Hepatocyte (in vitro differentiated cells): ENCODE data around the gene CRAMP1. TPM values are rescaled to one million over a fixed set of nuclear protein-coding genes. Genes with fewer than 3 reads are reported as not detected.

Experiments
- DNase-seq: peaks from one replicate; pipeline ENCODE4 v3.0.0-alpha.2; 2016; ENCODE audit warnings: low spot score
- H2AFZ ChIP-seq: fragments of 200-600 bp; sonication (generic); 2 replicates; pipeline ENCODE4 v1.6.0; 2016; ENCODE audit warnings: antibody characterized with exemption, mild to moderate bottlenecking
- H3K27ac ChIP-seq: fragments of 200-600 bp; sonication (generic); 2 replicates; pipeline ENCODE4 v1.5.1; 2016; ENCODE audit warnings: mild to moderate bottlenecking
- H3K27me3 ChIP-seq: fragments of 200-600 bp; sonication (generic); 2 replicates; pipeline ENCODE4 v1.6.1; 2016
- H3K36me3 ChIP-seq: fragments of 200-600 bp; sonication (generic); replicated peaks from 2 replicates; pipeline ENCODE4 v1.5.1; 2016; ENCODE audit warnings: low read depth; ENCODE audit not compliant: insufficient read depth
- H3K4me1 ChIP-seq: fragments of 200-600 bp; sonication (generic); 2 replicates; pipeline ENCODE4 v1.5.1; 2016; ENCODE audit warnings: mild to moderate bottlenecking, moderate library complexity; ENCODE audit not compliant: insufficient read depth
- H3K4me2 ChIP-seq: fragments of 200-600 bp; sonication (generic); 2 replicates; pipeline ENCODE4 v1.6.0; 2016
- H3K4me3 ChIP-seq: fragments of 200-600 bp; sonication (generic); 2 replicates; pipeline ENCODE4 v1.5.1; 2016; ENCODE audit warnings: mild to moderate bottlenecking
- H3K79me2 ChIP-seq: fragments of 200-600 bp; sonication (generic); 2 replicates; pipeline ENCODE4 v1.6.0; 2017; ENCODE audit warnings: mild to moderate bottlenecking
- H3K9me2 ChIP-seq: fragments of 200-600 bp; sonication (generic); replicated peaks from 2 replicates; pipeline ENCODE4 v1.6.0; 2017; ENCODE audit warnings: mild to moderate bottlenecking; ENCODE audit not compliant: insufficient read depth
- H3K9me3 ChIP-seq: fragments of 200-600 bp; sonication (generic); 2 replicates; pipeline ENCODE4 v1.5.1; 2016; ENCODE audit warnings: low read depth, mild to moderate bottlenecking
- H4K20me1 ChIP-seq: fragments of 200-600 bp; sonication (generic); 2 replicates; pipeline ENCODE4 v1.6.0; 2016; ENCODE audit warnings: mild to moderate bottlenecking; ENCODE audit not compliant: insufficient read depth, poor library complexity, severe bottlenecking
- CTCF ChIP-seq: fragments of 200-600 bp; sonication (generic); IDR thresholded peaks from 2 replicates; pipeline ENCODE4 v1.5.1; 2016; ENCODE audit warnings: antibody characterized with exemption, mild to moderate bottlenecking; ENCODE audit not compliant: poor library complexity
- EZH2 ChIP-seq: fragments of 200-600 bp; sonication (generic); IDR thresholded peaks from 2 replicates; pipeline ENCODE4 v1.6.1; 2016; ENCODE audit warnings: antibody characterized with exemption, mild to moderate bottlenecking, borderline replicate concordance
- EZH2phosphoT487 ChIP-seq: fragments of 200-600 bp; sonication (generic); IDR thresholded peaks from one replicate; pipeline ENCODE4 v1.6.1; 2018; ENCODE audit warnings: antibody characterized with exemption, mild to moderate bottlenecking, low read depth, moderate library complexity; ENCODE audit not compliant: unreplicated experiment, severe bottlenecking
- WGBS: methylation state at CpG from one replicate; pipeline ENCODE4 v1.1.6; 2016; ENCODE audit warnings: low lambda C conversion rate; ENCODE audit errors: missing lambda C conversion rate; 5-methylcytosine and 5-hydroxymethylcytosine counted together
- polyA plus RNA-seq: library from polyadenylated mRNA; unstranded; fragments of >200 nt; fragmentation: Nextera tagmentation; extraction: Ambion mirVana; gene quantifications from 2 replicates; pipeline ENCODE4 v1.2.1, GENCODE V29; 2016
- total RNA-seq: library from RNA; depleted of rRNA; stranded (reverse); fragments of >200 nt; gene quantifications from 2 replicates; pipeline ENCODE4 v1.2.3, GENCODE V29; 2014

CRAMP1 gene
- total and polyA plus RNA-seq, 2 experiments from 2014 or later, result 6.7 to 8.2 TPM

- Histone ChIP-seq H3K36me3 (no peaks in the 10 kb centered on the region), H3K27me3 (no peaks in the 10 kb centered on the region), H2AFZ (no peak overlapping the region), H3K79me2 (peaks cover 11% of the 10 kb centered on the region), H3K4me2 (no peak overlapping the region), H4K20me1 (peaks cover 2% of the 10 kb centered on the region), H3K9me3 (no peaks in the 10 kb centered on the region), H3K27ac (no peak overlapping the region), H3K4me1 (no peaks in the 10 kb centered on the region), H3K4me3 (no peak overlapping the region), H3K9me2 (no peaks in the 10 kb centered on the region)
- 96% methylated on average over 32 of the region's 32 CpGs for WGBS
- no peak for DNase-seq
- TF ChIP-seq EZH2phosphoT487 (no peak), EZH2 (no peak), CTCF (no peak)
Measured at GRCh38 chr16:1654505-1655268, 42.5 kb downstream of the CRAMP1 start.

GRCh38 chr16:1655269-1655807 lies 43.2 kb downstream of the CRAMP1 start:
- Histone ChIP-seq H3K4me2 (no peak overlapping the region), H3K36me3 (no peaks in the 10 kb centered on the region), H3K9me3 (no peaks in the 10 kb centered on the region), H3K9me2 (no peaks in the 10 kb centered on the region), H3K79me2 (peaks cover 11% of the 10 kb centered on the region), H3K4me3 (no peak overlapping the region), H4K20me1 (peaks cover 1% of the 10 kb centered on the region), H3K27ac (no peak overlapping the region), H3K27me3 (no peaks in the 10 kb centered on the region), H2AFZ (no peak overlapping the region), H3K4me1 (no peaks in the 10 kb centered on the region)
- WGBS, result 91% methylated on average over 16 of the region's 16 CpGs
- TF ChIP-seq CTCF, result no peak
- TF ChIP-seq EZH2, result no peak
- TF ChIP-seq EZH2phosphoT487, result no peak
- no peak for DNase-seq

GRCh38 chr16:1655909-1656807 lies 44.0 kb downstream of the CRAMP1 start:
- no peak overlapping the region for H3K4me3 ChIP-seq
- H2AFZ ChIP-seq, result no peak overlapping the region
- DNase-seq, result no peak
- H3K4me1 ChIP-seq, result no peaks in the 10 kb centered on the region
- no peaks in the 10 kb centered on the region for H4K20me1 ChIP-seq
- WGBS, result 97% methylated on average over 52 of the region's 52 CpGs
- H3K36me3 ChIP-seq, result no peaks in the 10 kb centered on the region
- no peak overlapping the region for H3K27ac ChIP-seq
- H3K9me3 ChIP-seq, result no peaks in the 10 kb centered on the region
- no peak overlapping the region for H3K4me2 ChIP-seq
- peaks cover 8% of the 10 kb centered on the region for H3K79me2 ChIP-seq
- no peaks in the 10 kb centered on the region for H3K27me3 ChIP-seq
- H3K9me2 ChIP-seq, result no peaks in the 10 kb centered on the region
- TF ChIP-seq EZH2, result no peak
- TF ChIP-seq EZH2phosphoT487, result no peak
- TF ChIP-seq CTCF, result no peak
